HCT116 (cell line): ENCODE results near the gene IL15RA.

Source experiments
- CEBPB ChIP-seq: IDR thresholded peaks from 2 replicates; pipeline ENCODE4 v1.6.1; 2012; ENCODE audit warnings: low read depth
- ELF1 ChIP-seq: IDR thresholded peaks from 2 replicates; pipeline ENCODE4 v1.6.1; 2012; ENCODE audit warnings: low read depth, borderline replicate concordance
- POLR2A ChIP-seq: IDR thresholded peaks from 2 replicates; pipeline ENCODE4 v1.7.0; 2011; ENCODE audit warnings: borderline replicate concordance; ENCODE audit not compliant: insufficient read depth, insufficient read length; ENCODE audit errors: extremely low read depth
- POLR2AphosphoS5 ChIP-seq: IDR thresholded peaks from 2 replicates; pipeline ENCODE4 v1.6.1; 2011; ENCODE audit warnings: mild to moderate bottlenecking, low read depth, low read length, moderate library complexity
- SIN3A ChIP-seq: IDR thresholded peaks from 2 replicates; pipeline ENCODE4 v1.6.1; 2012; ENCODE audit warnings: low read depth
- SP1 ChIP-seq: IDR thresholded peaks from 2 replicates; pipeline ENCODE4 v1.6.1; 2012; ENCODE audit warnings: low read depth
- YY1 ChIP-seq: IDR thresholded peaks from 2 replicates; pipeline ENCODE4 v1.6.1; 2011; ENCODE audit warnings: low read length, low read depth, moderate library complexity, mild to moderate bottlenecking; ENCODE audit not compliant: insufficient replicate concordance; ENCODE audit errors: extremely low read depth
- TF ChIP-seq, protein P1 (sequence below), 3 experiments: fragments of 200-600 bp in 1 of 3; sonication (generic) in 1 of 3; IDR thresholded peaks in 2 of 3; conservative IDR thresholded peaks in 1 of 3; 2 replicates each; pipeline ENCODE4 v1.5.1; 2012 to 2017; ENCODE audit warnings: low read depth in 2 of 3, low read length in 2 of 3, antibody characterized with exemption in 1 of 3, borderline replicate concordance in 1 of 3, control low read depth in 1 of 3, mild to moderate bottlenecking in 1 of 3, mixed read lengths in 1 of 3, mixed run types in 1 of 3, moderate library complexity in 1 of 3; ENCODE audit not compliant: insufficient read depth in 1 of 3
- TF ChIP-seq, protein P2 (sequence below): IDR thresholded peaks from 2 replicates; pipeline ENCODE4 v1.6.1; 2011; ENCODE audit warnings: mild to moderate bottlenecking, low read length, moderate library complexity; ENCODE audit not compliant: insufficient replicate concordance; ENCODE audit errors: extremely low read depth

DNA sequence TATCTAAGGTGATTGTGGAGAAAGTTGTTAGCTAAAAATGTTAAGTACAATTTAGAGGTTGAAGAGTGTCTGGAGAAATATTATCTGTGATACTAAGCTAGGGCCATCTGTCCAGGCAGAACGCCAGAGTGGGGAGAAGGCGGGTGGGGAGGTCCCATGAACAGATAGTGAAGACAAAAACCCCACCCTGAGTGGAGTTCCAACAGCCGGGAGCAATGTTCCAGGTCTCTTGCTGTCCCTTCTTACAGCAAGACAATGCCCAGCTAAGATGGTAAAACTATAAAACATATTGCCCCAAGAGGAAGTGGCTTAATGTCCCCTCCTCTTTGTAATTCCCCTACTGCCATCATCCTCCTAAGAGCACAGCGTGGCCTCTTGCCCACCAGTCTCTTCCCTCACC, 10.4 kb upstream of the IL15RA start:
- TF ChIP-seq, protein P1, sequence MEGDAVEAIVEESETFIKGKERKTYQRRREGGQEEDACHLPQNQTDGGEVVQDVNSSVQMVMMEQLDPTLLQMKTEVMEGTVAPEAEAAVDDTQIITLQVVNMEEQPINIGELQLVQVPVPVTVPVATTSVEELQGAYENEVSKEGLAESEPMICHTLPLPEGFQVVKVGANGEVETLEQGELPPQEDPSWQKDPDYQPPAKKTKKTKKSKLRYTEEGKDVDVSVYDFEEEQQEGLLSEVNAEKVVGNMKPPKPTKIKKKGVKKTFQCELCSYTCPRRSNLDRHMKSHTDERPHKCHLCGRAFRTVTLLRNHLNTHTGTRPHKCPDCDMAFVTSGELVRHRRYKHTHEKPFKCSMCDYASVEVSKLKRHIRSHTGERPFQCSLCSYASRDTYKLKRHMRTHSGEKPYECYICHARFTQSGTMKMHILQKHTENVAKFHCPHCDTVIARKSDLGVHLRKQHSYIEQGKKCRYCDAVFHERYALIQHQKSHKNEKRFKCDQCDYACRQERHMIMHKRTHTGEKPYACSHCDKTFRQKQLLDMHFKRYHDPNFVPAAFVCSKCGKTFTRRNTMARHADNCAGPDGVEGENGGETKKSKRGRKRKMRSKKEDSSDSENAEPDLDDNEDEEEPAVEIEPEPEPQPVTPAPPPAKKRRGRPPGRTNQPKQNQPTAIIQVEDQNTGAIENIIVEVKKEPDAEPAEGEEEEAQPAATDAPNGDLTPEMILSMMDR (IDR thresholded peaks at IDR 0.05 in 2 of 3, conservative IDR thresholded peaks at IDR 0.05 in 1 of 3; ENCODE audit: borderline replicate concordance in 1 of 3, insufficient read depth in 1 of 3, low read depth in 2 of 3, low read length in 2 of 3) = no peak
- no peak for TF ChIP-seq YY1
- no peak for TF ChIP-seq POLR2A
- no peak for TF ChIP-seq POLR2AphosphoS5
- no peak for TF ChIP-seq SIN3A
- TF ChIP-seq CEBPB = no peak
- TF ChIP-seq ELF1 = no peak
- TF ChIP-seq, protein P2, sequence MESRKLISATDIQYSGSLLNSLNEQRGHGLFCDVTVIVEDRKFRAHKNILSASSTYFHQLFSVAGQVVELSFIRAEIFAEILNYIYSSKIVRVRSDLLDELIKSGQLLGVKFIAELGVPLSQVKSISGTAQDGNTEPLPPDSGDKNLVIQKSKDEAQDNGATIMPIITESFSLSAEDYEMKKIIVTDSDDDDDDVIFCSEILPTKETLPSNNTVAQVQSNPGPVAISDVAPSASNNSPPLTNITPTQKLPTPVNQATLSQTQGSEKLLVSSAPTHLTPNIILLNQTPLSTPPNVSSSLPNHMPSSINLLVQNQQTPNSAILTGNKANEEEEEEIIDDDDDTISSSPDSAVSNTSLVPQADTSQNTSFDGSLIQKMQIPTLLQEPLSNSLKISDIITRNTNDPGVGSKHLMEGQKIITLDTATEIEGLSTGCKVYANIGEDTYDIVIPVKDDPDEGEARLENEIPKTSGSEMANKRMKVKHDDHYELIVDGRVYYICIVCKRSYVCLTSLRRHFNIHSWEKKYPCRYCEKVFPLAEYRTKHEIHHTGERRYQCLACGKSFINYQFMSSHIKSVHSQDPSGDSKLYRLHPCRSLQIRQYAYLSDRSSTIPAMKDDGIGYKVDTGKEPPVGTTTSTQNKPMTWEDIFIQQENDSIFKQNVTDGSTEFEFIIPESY = no peak
- TF ChIP-seq SP1 = no peak
